GM19238 (cell line): ENCODE results near the gene PLA2G4C.

Source experiments
- DNase-seq: peaks from one replicate; pipeline ENCODE4 v3.0.0; 2011; ENCODE audit warnings: low spot score; ENCODE audit not compliant: insufficient read length

PLA2G4C gene

GRCh38 chr19:48061401-48062344, 48.9 kb downstream of the PLA2G4C start:
- no peak for DNase-seq

- DNase-seq = no peak
These were observed 50.2 kb downstream of the PLA2G4C start for GRCh38 chr19:48060381-48060780.

- DNase-seq = no peak
These were observed 51.3 kb downstream of the PLA2G4C start for GRCh38 chr19:48059331-48059730.

GRCh38 chr19:48053856-48054255, 56.8 kb downstream of the PLA2G4C start:
- no peak for DNase-seq

GRCh38 chr19:48053076-48053475, 57.5 kb downstream of the PLA2G4C start:
- DNase-seq = no peak

GRCh38 chr19:48051335-48052033, 59.1 kb downstream of the PLA2G4C start:
- DNase-seq = no peak

- DNase-seq = no peak
These were observed 66.1 kb downstream of the PLA2G4C start for GRCh38 chr19:48044561-48044960.

GRCh38 chr19:48043675-48044258, 66.8 kb downstream of the PLA2G4C start, which contains the start of gene CABP5:
TSS of gene CABP5 (minus strand) at chr19:48044079. CDS start at chr19:48043922, 157 bp downstream.
- DNase-seq = no peak

- no peak for DNase-seq
These were observed 68.6 kb downstream of the PLA2G4C start for GRCh38 chr19:48041877-48042580.

- no peak for DNase-seq
These were observed 73.9 kb downstream of the PLA2G4C start for GRCh38 chr19:48036765-48037164.

GRCh38 chr19:48033604-48034003, 77.0 kb downstream of the PLA2G4C start:
- DNase-seq = no peak

GRCh38 chr19:48030073-48030472, 80.5 kb downstream of the PLA2G4C start:
- DNase-seq = no peak

- DNase-seq = no peak
These were observed 81.2 kb downstream of the PLA2G4C start for GRCh38 chr19:48029431-48029830.

- DNase-seq = no peak
These were observed 85.1 kb downstream of the PLA2G4C start for GRCh38 chr19:48025480-48025879.

- no peak for DNase-seq
These were observed 87.1 kb downstream of the PLA2G4C start for GRCh38 chr19:48023518-48023917.

GRCh38 chr19:48023011-48023410, 87.6 kb downstream of the PLA2G4C start:
- no peak for DNase-seq

- DNase-seq = no peak
These were observed 89.9 kb downstream of the PLA2G4C start for GRCh38 chr19:48020686-48021085.

GRCh38 chr19:48010932-48011758, 99.5 kb downstream of the PLA2G4C start:
- DNase-seq = no peak

- no peak for DNase-seq
These were observed 103.9 kb downstream of the PLA2G4C start for GRCh38 chr19:48006762-48007161.

GRCh38 chr19:48004236-48004635, 106.4 kb downstream of the PLA2G4C start:
- no peak for DNase-seq
